HG02970 (cell line): ENCODE results near the gene ZNF521.

ENCODE experiments used
- ATAC-seq: cut with Tn5 transposase; IDR thresholded peaks from one replicate; pipeline ENCODE4 v1.9.1; 2021; ENCODE audit warnings: mild to moderate bottlenecking, moderate library complexity, moderate number of reproducible peaks; ENCODE audit not compliant: unreplicated experiment, low FRiP score

ZNF521 gene

GRCh38 chr18:25340762-25341161 is 11.2 kb downstream of the ZNF521 start:
- ATAC-seq = no peak

- ATAC-seq = no peak
Observed at GRCh38 chr18:25335676-25336075, 16.3 kb downstream of the ZNF521 start.

GRCh38 chr18:25335062-25335461 is 16.9 kb downstream of the ZNF521 start:
- no peak for ATAC-seq

GRCh38 chr18:25334588-25334987 is 17.4 kb downstream of the ZNF521 start:
- ATAC-seq = no peak

GRCh38 chr18:25332002-25332401 is 20.0 kb downstream of the ZNF521 start:
- ATAC-seq = no peak

- no peak for ATAC-seq
Observed at GRCh38 chr18:25329783-25330182, 22.2 kb downstream of the ZNF521 start.

GRCh38 chr18:25327584-25327983 is 24.4 kb downstream of the ZNF521 start:
- ATAC-seq = no peak

GRCh38 chr18:25326361-25326952 is 25.5 kb downstream of the ZNF521 start:
- ATAC-seq = no peak

- no peak for ATAC-seq
Observed at GRCh38 chr18:25322806-25323205, 29.2 kb downstream of the ZNF521 start.

- ATAC-seq = no peak
Observed at GRCh38 chr18:25316381-25317018, 35.5 kb downstream of the ZNF521 start.

GRCh38 chr18:25314838-25315190 is 37.2 kb downstream of the ZNF521 start:
- no peak for ATAC-seq

- ATAC-seq = no peak
Observed at GRCh38 chr18:25314151-25314837, 37.7 kb downstream of the ZNF521 start.

- ATAC-seq = no peak
Observed at GRCh38 chr18:25313268-25313667, 38.7 kb downstream of the ZNF521 start.

- no peak for ATAC-seq
Observed at GRCh38 chr18:25310045-25310444, 41.9 kb downstream of the ZNF521 start.

GRCh38 chr18:25308381-25308780 is 43.6 kb downstream of the ZNF521 start:
- no peak for ATAC-seq

- ATAC-seq = no peak
Observed at GRCh38 chr18:25307192-25307591, 44.8 kb downstream of the ZNF521 start.

- ATAC-seq = no peak
Observed at GRCh38 chr18:25306671-25307070, 45.3 kb downstream of the ZNF521 start.

GRCh38 chr18:25305584-25305983 is 46.4 kb downstream of the ZNF521 start:
- no peak for ATAC-seq

GRCh38 chr18:25300492-25300891 is 51.5 kb downstream of the ZNF521 start:
- ATAC-seq = no peak

- no peak for ATAC-seq
Observed at GRCh38 chr18:25299426-25300300, 52.3 kb downstream of the ZNF521 start.

- no peak for ATAC-seq
Observed at GRCh38 chr18:25298853-25299274, 53.1 kb downstream of the ZNF521 start.
